ENCODE measurements around the gene RASA3.
"Not testable (repeated sequence)": the region's sequence is repeated elsewhere in the genome, so short reads cannot be mapped to it uniquely, and the experiment has no call there.

Gene RASA3

DNA sequence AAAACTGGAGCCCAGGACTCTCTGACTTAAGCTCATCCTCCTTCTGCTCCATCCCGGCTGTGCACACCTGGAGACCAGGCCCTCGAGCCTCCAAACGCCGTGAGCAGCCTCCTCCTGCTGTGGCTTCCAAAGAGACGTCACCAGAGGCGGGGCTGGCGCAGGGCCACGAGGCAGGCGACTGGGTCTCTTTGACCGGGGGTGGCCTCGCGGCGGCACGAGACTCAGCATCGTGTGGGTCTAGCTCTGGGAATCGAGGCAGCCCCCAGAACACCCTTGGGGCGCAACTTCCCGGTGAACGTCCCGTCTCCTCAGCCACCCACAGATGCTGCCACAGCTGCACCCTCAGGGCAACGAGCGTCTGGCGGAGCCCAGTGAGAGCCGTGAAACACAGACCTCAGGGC, 22.8 kb downstream of the RASA3 start:
- no peak for DNase-seq

DNA sequence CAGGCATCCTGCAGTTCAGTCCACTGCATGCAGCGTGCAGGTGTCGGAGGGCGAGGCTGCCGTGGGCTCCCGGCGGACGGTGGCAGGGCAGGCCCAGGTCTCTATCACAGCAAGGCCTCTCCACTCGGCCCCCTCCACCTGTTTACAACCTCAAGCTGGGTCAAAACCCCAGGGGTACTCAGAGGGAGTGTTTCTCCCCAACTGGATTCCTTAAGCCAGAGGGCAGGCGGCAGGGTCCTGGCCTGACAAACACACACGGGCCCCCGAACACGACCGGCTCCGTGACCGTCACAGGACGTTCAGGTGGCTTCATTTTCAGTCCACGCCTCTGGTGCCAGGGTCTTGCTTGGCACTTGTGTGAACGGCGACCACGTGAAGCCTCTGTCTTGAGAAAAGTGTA, 23.5 kb downstream of the RASA3 start:
- no peak for DNase-seq

DNA sequence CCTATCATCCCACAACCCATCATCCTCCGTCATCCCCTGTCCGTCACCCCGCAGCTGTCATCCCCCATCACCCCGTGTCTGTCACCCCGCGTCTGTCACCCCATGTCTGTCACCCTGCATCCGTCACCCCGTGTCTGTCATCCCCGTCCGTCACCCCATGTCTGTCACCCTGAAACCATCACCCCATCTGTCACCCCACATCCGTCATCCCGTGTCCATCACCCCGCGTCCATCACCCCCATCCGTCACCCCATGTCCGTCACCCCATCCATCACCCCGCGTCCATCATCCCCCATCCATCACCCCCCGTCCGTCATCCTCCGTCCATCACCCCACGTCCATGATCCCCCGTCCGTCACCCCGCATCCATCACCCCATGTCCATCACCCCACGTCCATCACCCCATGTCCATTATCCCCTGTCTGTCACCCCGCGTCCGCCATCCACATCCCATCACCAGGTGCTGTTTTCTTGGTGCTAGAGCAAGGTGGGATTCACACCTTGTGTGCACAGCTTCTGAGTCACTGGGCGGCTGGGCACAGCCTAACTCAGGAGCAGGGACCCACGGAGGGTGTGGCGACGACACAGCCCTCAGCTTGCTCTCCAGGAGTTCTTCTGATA, 24.2 kb downstream of the RASA3 start:
- DNase-seq: no peak

DNA sequence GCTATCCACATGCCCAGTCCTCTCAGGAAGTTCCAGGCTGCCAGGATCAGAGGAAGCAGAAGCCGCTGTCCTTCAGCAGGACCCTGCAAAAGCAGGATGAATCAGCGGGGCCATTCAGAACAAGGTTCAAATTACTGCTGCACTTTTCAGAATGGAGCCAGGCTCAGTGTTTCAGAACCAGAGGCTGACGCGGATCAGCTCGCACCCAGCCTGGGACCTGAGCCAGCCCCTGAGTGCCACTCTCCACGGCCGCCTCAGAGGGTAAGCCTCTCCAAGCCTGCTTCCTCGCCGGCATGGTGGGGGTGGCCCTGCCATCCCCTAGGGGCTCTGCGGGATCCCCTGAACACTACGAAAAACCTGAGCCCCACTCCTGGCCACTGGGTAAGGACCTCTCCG, 24.7 kb downstream of the RASA3 start:
- DNase-seq: no peak

DNA sequence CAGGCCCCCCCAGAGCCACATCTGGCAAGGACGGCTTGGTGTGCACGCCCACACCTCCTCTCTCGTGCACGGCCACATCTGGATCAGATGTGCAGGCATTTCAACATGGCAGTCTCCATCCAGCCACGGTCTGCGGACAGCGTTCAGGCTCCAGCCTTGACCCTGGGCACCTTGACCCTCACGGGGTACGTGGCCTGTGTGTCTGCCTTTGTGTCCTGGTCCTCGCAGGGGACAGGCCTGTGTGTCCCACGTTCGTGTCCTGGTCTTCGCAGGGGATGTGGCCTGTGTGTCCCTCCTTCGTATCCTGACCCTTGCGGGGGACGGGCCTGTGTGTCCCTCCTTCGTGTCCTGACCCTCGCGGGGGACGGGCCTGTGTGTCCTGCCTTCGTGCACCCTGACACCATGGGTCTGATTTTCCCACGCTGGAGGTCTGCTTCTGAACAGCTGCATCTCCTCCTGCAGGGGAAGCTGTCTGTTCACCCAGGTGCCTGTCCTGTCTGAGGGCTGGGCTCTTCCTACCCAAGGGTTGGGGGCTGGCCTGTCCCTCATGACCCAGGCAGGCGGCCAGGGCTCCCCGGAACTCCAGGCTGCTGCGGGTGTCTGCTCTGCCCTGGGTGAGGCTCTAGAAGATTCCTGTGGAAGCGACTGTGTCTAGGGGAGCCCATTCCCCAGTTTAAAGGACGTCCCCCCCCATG, 25.3 kb downstream of the RASA3 start:
- DNase-seq: no peak

DNA sequence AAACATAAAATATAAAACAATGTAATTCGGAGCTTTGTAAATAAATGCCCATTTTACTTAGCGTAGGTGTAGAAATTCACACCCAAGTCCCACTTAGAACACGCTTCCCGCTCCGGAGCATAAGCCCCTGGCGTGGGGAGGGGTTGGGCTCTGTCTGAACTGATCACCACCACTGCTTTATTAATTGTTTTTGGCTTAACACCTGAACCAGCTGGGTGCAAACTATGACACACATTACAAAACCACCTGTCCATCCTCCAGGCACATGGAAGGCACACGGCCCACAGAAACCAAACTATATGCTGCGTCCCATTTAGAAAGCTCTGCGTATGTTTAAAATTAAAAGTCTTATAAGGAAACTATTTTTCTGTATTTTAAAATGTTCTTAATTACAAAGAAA, 25.9 kb downstream of the RASA3 start:
- DNase-seq: no peak

DNA sequence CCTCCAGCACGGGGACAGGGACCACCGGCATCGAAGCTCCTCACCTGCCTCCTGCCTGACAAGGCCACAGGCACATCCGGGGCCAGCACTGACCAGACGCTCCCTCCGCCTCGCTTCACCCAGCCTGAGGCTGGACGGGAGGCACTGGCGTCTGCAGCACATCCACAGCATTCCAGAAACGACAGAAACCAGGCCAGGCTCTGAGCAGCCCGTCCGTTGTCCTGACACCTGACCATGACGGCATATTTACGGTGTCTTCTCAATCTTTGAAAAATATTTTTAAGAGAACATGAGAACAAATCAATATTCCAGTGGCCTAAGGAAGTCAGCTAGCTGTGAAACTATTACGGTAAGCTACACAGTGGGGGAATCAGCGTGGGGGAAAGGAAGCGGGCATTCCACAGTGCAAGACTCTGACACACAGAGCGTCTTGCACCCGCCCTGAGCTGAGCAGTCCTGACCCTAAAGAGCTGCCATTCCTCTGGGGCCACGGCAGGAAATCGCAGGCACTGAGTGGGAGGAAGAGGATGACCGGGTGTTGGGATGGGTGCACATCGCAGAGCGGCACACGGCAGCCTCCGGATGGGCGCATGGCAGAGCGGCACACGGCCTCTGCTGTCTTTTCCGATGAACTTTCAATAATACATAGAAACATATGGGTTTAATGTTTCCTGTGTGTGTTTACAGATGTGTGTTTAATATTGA, 26.8 kb downstream of the RASA3 start:
- DNase-seq: no peak

DNA sequence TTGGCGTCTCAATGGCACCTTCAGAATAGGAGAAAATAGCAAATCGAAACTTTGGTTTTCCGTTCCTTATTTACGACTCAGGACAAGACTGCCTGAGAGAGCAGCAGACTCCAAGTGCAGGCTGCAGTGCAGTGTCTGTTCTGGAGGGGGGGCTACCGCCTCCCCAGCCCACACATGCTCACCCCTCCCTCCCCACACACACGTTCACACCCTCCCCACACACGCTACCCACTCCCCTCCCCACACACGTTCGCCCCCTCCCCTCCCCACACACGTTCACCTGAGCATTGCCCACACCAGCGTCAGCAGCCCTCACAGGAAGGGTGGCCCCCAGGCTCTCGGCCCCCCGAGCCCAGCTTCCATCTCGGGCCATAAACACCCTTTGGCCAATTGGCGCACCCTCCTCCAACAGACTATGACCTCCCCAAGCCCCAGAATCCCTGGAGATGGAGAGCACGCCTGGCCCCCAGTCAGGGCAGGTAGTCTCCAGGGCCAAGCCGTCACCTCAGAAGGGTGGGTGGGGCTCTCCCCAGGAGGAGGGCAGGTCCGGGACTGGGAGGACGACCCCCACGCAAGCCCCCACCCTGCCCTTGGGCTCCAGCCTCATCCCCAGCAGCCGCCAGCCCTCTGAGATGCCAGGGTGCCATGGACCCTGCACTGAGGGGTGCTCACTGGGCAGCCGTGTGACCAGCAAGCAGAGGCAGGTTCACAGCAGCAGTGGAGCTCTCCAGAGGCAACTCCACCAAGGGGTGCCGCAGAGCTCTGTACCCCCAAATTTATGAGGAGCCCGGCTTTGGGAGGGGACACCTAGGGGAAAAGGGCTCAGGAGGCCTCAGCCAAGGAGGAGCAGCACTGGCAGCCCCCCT, 27.5 kb downstream of the RASA3 start:
- no peak for DNase-seq

DNA sequence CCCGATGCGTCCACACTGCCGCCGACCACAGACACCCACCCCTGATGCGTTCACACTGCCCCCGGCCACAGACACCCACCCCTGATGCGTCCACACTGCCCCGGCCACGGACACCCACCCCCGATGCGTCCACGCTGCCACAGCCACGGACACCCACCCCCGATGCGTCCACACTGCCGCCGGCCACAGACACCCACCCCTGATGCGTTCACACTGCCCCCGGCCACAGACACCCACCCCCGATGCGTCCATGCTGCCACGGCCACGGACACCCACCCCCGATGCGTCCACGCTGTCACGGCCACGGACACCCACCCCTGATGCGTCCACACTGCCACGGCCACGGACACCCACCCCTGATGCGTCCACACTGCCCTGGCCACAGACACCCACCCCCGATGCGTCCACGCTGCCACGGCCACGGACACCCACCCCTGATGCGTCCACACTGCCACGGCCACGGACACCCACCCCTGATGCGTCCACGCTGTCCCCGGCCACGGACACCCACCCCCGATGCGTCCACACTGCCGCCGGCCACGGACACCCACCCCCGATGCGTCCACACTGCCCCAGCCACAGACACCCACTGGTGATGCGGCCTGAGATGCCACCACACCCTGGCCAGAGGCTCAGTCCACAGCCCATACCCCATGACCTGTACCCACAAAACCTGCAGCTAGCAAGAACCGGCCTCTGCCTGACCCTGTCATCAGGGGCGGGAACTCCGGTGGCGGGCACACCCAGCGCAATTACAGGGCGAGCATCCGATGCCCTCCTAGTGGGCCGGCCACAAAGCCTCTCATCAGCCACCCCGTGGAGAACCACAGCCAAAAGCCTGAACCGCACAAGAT, 28.4 kb downstream of the RASA3 start:
- no peak for DNase-seq

DNA sequence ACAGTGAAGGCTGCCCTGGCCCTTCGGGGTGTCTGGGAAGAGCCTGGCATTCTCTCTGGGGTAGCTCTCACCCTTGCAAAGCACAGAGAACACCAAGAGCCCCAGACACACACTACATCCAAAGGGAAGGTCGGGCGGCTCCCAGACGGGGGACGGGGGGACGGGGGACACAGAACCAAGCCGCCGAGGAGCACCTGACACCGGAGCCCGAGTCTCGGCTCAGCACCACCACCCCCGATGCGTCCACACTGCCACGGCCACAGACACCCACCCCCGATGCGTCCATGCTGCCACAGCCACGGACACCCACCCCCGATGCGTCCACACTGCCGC, 29.2 kb downstream of the RASA3 start:
- DNase-seq: not testable (repeated sequence)

DNA sequence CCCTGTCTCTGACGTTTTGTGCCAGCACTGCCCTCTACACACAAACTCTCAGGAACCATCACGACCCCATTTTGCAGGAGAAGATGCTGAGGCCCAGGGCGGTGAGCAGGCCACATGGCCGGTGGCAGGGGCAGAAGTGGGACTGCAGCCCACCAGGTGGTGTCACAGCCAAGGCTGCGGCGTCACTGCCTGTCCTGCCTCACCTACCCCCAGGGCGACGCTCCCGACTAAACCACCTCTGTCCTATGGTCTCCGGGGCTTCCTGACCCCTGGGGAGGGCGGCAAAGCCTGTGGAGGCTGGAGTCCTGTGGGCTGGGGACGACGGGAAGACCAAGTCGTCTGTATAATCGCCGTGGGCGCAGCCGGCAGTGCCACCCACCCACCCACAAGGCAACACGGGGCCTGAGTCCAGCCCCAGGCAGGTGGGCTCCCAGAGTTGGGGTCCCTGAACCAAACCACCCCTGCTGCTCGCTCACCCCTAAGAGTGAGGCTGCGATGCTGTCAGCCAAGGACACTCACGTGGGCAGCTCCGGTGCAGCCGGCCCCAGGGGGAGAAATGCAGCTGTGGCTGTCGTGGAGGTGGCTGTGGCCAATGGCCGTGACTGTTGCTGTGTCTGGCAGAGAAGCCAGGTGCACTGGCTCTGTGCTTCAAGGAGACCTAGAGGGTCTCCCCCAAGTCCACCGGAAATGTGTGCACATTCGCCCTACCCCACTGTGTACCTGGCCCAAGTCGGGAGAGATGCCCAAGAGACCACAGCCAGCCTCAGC, 29.7 kb downstream of the RASA3 start:
- no peak for DNase-seq

DNA sequence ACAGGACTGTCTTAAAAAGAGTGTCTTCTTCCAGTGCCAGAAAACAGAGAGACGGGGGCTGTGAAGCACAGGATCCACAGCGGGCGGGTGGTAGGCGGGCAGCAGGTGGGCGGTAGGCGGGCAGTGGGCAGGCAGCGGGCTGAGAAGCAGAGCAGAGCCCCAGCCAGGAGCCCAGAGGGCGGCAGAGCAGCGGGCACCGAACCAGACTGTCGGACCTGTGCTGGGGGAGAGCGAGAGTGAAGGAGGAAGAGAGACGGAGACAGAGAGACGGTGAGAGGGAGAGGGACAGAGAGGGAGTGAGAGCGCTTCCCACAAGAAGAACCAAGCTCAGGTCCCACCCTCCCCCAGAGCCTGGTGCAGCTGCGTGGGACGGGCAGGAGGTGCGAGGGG, 30.3 kb downstream of the RASA3 start:
- DNase-seq: no peak

DNA sequence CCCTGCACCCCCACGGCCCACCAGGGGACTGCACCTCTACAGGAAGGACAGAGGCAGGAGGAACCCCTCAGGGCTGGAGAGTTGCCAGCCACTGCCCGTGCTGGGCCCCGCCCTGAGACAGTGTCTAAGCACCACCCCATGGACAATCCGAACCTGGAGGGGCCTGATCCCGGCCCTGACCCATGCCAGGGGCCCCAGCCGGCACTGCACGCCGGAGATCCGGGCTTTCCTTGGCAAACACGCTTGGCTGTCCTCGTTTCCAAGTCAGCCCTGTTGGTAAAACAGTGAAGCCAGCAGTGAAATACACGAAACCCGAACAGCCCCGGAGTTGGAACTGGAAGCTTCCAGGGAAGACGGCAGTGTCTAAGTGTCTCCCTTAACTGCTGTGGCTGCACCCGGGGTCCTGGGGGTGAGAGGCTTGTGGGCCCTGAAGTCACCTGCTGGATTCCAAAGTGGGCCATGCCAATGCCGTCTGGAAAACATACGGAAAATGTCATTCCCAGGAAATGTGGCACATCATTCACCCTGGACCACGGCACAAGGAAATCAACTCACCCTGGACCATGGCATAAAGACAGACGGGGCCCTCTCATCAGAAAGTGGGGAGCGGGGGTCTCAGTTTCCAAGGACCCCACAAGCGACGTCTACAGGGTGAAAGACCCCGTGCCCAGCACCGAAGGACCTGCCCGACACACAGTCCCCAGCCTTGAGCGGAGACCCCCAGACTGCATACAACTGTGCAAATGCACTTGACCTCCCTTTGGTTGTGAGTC, 30.9 kb downstream of the RASA3 start:
- no peak for DNase-seq

DNA sequence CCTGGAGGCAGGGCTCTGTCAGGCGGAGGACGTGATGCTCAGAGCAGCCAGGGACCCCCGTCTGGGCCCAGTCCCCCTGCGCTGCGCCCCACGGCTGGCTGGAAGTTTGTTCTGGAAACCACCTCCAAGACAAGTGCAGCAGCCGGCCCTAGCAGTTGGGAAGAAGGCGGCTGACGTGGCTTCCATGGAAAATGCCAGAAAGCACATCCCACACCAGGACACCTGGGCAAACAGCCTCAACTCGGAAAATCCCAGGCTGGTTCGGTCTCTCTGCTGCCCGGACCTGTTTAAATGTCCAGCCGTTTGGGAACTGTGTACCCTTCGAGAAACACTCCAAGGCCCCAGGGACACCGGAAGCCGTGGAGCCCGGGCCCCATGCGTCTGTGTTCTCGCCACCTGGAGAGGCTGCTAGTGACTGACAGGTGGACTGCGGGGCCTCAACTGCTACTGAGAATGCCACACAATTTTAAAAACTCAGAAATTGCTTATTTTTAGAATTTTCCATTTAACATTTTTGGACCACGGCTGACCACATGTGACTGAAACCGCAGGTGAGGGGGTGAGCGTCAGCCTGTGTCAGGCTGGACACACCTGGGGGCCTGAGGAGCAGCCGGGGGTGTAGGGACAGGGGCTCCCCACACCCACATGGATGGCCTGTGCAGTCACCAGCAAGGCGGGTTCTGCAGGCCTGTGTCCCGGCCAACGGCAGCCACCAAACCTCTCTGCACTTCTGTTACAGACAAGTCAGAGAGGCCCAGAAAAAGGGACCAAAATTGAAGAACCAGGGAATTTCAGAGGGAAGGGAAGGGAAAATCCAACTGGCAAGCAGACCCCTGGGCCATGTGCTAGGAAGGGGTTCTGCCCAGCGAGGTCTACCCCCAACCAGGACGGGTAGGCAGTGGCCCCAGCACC, 31.7 kb downstream of the RASA3 start:
- no peak for DNase-seq

DNA sequence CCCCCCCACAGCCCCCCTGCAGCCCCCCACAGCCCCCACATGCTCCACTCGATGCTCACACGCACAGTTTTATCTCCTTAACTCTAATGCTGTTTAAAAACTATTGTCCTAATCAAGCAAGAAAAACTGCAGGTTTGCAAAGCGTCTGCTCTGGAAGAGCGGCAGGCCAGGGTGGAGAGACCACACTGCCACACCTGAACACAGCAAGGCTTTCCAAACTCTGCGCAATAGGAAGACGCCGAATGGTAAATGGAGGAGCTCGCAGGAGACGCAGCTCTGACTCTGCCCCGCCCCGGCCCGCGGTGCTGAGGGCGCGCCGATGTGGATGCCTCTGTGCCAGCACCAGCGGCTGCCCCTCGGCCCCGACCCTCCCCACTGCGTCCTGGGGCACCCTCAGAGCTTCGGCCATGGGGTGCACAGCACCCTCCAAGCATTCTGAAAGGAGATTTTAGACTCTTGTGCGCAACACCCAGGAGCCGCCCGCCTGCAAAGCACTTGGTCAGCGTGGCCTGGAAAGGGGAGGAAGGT, 32.4 kb downstream of the RASA3 start:
- no peak for DNase-seq

DNA sequence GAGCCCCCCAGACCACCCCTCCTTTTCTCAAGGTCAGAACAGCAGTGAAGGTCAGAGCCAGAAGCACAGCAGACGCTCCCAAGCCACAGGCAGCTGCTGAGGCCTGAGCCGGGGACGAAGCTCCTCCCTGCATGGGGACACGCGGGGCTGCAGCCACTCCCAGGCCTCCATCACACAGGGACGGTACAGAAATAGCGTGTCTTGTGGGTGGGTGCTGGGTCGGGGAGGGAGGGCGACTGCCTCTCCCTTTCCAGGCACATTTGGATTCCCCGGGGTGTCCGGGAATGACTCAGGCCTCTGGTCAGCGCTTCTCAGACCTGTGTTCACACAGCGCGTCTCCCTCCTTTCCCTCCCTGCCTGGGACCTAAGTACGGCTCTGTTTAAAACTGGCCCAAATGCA, 33.2 kb downstream of the RASA3 start:
- DNase-seq: no peak

DNA sequence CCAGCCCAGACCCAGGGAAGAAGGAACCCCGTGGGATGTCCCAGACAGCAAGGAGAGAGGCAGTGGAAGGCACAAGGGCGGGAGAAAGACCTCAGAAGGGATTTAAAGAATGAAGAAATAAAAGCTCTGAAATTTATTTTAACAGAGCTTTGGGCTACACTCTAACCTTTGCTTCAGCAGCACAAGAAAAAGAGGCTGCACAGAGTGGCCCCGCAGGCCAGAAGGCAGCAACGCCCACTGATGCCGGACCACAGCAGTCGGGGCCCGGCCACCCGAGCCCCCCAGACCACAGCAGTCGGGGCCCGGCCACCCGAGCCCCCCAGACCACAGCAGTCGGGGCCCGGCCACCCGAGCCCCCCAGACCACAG, 33.8 kb downstream of the RASA3 start:
- DNase-seq: not testable (repeated sequence)

DNA sequence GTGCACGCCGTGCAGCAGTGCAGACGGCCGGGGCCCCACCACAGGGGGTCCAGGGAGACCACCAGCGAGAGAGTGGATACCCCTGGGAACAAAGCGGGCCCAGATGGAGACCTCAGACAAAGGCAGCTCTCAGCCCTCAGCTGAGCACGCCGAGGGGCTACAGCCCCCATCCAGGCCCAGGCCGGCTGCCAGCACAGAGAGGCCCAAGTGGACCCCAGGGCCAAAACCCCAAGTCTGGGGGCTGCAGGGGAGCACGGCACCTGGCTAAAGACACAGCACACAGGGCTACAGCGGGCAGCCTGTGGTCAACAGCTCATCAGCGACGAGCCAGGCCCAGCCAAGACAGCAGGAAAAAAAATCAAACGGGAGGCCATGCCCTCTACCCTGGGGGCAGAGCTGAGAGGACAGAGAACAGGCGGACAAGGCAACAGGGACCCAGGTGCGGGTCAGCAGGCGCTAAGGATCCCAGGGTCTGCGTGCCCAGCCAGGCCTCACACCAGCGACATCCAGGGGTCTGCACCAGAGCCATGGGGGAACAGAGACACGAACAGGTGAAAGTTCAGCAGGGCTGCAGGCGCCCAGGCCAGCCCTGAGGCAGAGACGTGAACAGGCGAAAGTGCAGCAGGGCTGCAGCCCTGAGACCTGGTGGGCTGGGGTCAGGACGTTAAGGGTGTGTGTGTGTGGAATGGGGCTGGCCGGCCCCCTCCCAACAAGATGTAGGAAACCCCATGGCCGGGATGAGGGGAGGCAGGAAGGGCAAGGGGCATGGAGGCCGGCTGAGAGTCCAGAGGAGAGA, 34.3 kb downstream of the RASA3 start:
- no peak for DNase-seq

All from NCI-H524 treated with DMSO at 0.1 percent for 48 hours (cell line).